Measurements from ENCODE around the gene BCDIN3D. TPM values are rescaled to one million over a fixed set of nuclear protein-coding genes. Genes with fewer than 3 reads are reported as not detected.

Gene BCDIN3D
- total RNA-seq, 4 donors from 2014 or later: 3.2 to 7.4 (median 6.3) TPM

- DNase-seq (ENCODE audit: low spot score in 2 of 2): peak in 1 of 2 donors; percentile 50
- intact Hi-C loops (cut with DNase I; ENCODE audit: low total_unique reads): no loop called here
- 54 to 62% methylated on average over 3 of the region's 3 CpGs for WGBS, 2 donors
These were observed 3.8 kb downstream of the BCDIN3D start for GRCh38 chr12:49838973-49839633.

GRCh38 chr12:49832836-49833421 lies 10.0 kb downstream of the BCDIN3D start:
- no peak for TF ChIP-seq POLR2A (IDR thresholded peaks at IDR 0.05)
- TF ChIP-seq, protein P1, sequence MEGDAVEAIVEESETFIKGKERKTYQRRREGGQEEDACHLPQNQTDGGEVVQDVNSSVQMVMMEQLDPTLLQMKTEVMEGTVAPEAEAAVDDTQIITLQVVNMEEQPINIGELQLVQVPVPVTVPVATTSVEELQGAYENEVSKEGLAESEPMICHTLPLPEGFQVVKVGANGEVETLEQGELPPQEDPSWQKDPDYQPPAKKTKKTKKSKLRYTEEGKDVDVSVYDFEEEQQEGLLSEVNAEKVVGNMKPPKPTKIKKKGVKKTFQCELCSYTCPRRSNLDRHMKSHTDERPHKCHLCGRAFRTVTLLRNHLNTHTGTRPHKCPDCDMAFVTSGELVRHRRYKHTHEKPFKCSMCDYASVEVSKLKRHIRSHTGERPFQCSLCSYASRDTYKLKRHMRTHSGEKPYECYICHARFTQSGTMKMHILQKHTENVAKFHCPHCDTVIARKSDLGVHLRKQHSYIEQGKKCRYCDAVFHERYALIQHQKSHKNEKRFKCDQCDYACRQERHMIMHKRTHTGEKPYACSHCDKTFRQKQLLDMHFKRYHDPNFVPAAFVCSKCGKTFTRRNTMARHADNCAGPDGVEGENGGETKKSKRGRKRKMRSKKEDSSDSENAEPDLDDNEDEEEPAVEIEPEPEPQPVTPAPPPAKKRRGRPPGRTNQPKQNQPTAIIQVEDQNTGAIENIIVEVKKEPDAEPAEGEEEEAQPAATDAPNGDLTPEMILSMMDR (IDR thresholded peaks at IDR 0.05): no peak
- intact Hi-C loops (cut with DNase I; ENCODE audit: low total_unique reads): no loop called here
- H3K4me3 ChIP-seq (ENCODE audit: low read depth, poor library complexity, severe bottlenecking): no peak overlapping the region
- no peak for DNase-seq (ENCODE audit: low spot score in 2 of 2)
- 64 to 66% methylated on average over 5 of the region's 5 CpGs for WGBS, 2 donors

More at GRCh38 chr12:49838973-49839633, 3.8 kb downstream of the BCDIN3D start:
- no peak for TF ChIP-seq POLR2A (IDR thresholded peaks at IDR 0.05)
- TF ChIP-seq, protein P1 (IDR thresholded peaks at IDR 0.05): no peak
- no peak overlapping the region for H3K4me3 ChIP-seq (ENCODE audit: low read depth, poor library complexity, severe bottlenecking)

- no peak for TF ChIP-seq POLR2A (IDR thresholded peaks at IDR 0.05)
- intact Hi-C loops (cut with DNase I; ENCODE audit: low total_unique reads): no loop called here
- no peak overlapping the region for H3K4me3 ChIP-seq (ENCODE audit: low read depth, poor library complexity, severe bottlenecking)
- 82 to 100% methylated on average over 2 of the region's 2 CpGs for WGBS, 2 donors
- peak in 1 of 2 donors; percentile 31 for DNase-seq (ENCODE audit: low spot score in 2 of 2)
These were observed 11.2 kb downstream of the BCDIN3D start for GRCh38 chr12:49831717-49832116.

- H3K4me3 ChIP-seq (ENCODE audit: low read depth, poor library complexity, severe bottlenecking): peak within 1 kb of the TSS; percentile 66
- WGBS, 2 donors: 0 to 1% methylated on average over 41 to 47 of the region's 61 CpGs
- no peak for TF ChIP-seq POLR2A (IDR thresholded peaks at IDR 0.05)
- TF ChIP-seq, protein P1 (IDR thresholded peaks at IDR 0.05): no peak
- intact Hi-C loops (cut with DNase I; ENCODE audit: low total_unique reads): no loop called here
- DNase-seq (ENCODE audit: low spot score in 2 of 2): peak; percentile 96 to 99
These were observed 14.5 kb downstream of the BCDIN3D start, which contains the start of gene NCKAP5L for GRCh38 chr12:49828133-49829091. Gene NCKAP5L (minus strand): TSS chr12:49828413. CDS start chr12:49804044, 24,369 bp downstream.

DNA sequence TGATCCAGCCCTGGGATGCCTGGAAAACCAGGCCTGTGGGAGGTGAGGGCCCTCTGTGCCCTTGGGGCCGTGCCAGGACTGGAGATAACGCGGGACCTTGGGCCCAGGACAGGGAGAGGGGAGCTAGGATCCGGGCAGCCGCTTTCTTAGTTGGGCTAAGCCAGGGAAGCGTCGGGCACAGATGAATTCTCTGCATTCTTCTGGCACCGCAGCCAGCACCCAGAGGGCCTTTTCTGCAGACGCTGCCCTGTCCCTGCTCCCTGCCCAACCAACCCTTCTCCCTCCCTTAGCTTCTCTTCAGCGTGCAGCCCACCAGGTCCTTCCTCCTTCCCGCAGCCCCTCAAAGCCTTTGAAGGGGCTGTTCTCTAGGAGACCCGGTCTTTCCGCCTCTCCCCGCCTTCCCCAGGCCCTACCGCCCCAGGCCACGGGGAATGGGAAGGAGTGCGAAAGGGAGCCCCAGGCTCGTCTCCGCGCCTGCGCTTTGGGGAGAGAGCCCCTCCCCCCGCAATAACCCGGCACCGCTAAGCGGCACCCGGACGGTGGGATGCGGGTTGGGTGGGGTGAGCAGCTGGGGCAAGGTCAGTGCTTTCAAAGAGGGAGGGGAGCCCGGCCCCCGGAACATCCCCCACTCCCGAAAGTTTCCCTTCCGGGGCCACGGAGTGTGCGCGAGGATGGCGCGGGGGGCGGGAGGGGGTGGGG lies 15.4 kb downstream of the BCDIN3D start:
- DNase-seq (ENCODE audit: low spot score in 2 of 2): peak in 1 of 2 donors; percentile 91
- 1% methylated on average over 28 to 38 of the region's 38 CpGs for WGBS, 2 donors
- H3K4me3 ChIP-seq (ENCODE audit: low read depth, poor library complexity, severe bottlenecking): peak overlapping the region; percentile 66
- TF ChIP-seq POLR2A (IDR thresholded peaks at IDR 0.05): no peak
- TF ChIP-seq, protein P1 (IDR thresholded peaks at IDR 0.05): no peak
- intact Hi-C loops (cut with DNase I; ENCODE audit: low total_unique reads): no loop called here
